ENCODE data around the gene RABGAP1L.
A peak's percentile ranks its signal among the peaks of the same experiment; 100 is the strongest.

The RABGAP1L gene

GRCh38 chr1:175023043-175023921 is 864.0 kb downstream of the RABGAP1L start, which contains the start of gene MRPS14 (continued):
- TF ChIP-seq ZNF518A (tag by site-specific recombination; conservative IDR thresholded peaks at IDR 0.05; ENCODE audit: low read depth): peak; percentile 83; the same call in 1 of the 2 replicates
- TF ChIP-seq ZBTB10 (tag by site-specific recombination; IDR thresholded peaks at IDR 0.05): no peak
- no peak; the same call in 1 of the 2 replicates for TF ChIP-seq ZFP37 (tag by site-specific recombination; IDR thresholded peaks at IDR 0.05)
- TF ChIP-seq ZNF626 (tag by site-specific recombination; IDR thresholded peaks at IDR 0.05): no peak
- peak; percentile 84 for TF ChIP-seq ZNF324 (tag by site-specific recombination; IDR thresholded peaks at IDR 0.05)
- TF ChIP-seq ZNF660 (tag by site-specific recombination; IDR thresholded peaks at IDR 0.05): peak; percentile 98
- peak; percentile 87 for TF ChIP-seq SP7 (tag by site-specific recombination; IDR thresholded peaks at IDR 0.05)
- no peak for TF ChIP-seq ZFP3 (tag by site-specific recombination; IDR thresholded peaks at IDR 0.05; ENCODE audit: low read depth)
- peak; percentile 89 for TF ChIP-seq ZNF24 (tag by site-specific recombination; IDR thresholded peaks at IDR 0.05)
- no peak for TF ChIP-seq ZFP41 (tag by site-specific recombination; IDR thresholded peaks at IDR 0.05; ENCODE audit: borderline replicate concordance)
- TF ChIP-seq TSHZ1 (tag by site-specific recombination; IDR thresholded peaks at IDR 0.05; ENCODE audit: borderline replicate concordance): peak; percentile 54; the same call in 1 of the 2 replicates
- peak; percentile 60; the same call in 1 of the 2 replicates for TF ChIP-seq ZNF610 (tag by site-specific recombination; IDR thresholded peaks at IDR 0.05; ENCODE audit: borderline replicate concordance)
- TF ChIP-seq ZNF529 (tag by site-specific recombination; IDR thresholded peaks at IDR 0.05; ENCODE audit: insufficient replicate concordance): no peak
- no peak for TF ChIP-seq ZNF23 (tag by site-specific recombination; IDR thresholded peaks at IDR 0.05; ENCODE audit: borderline replicate concordance)
- TF ChIP-seq MEIS1 (CRISPR knock-in tag; IDR thresholded peaks at IDR 0.05; ENCODE audit: borderline replicate concordance): no peak
- no peak for TF ChIP-seq ZNF621 (tag by site-specific recombination; IDR thresholded peaks at IDR 0.05)
- TF ChIP-seq ZNF623 (tag by site-specific recombination; IDR thresholded peaks at IDR 0.05): peak; percentile 30; the same call in 1 of the 2 replicates
- TF ChIP-seq ZNF169 (tag by site-specific recombination; IDR thresholded peaks at IDR 0.05): no peak
- TF ChIP-seq ZNF514 (tag by site-specific recombination; IDR thresholded peaks at IDR 0.05): no peak
- TF ChIP-seq ZSCAN30 (tag by site-specific recombination; IDR thresholded peaks at IDR 0.05): peak; percentile 89
- no peak for TF ChIP-seq ZNF416 (tag by site-specific recombination; IDR thresholded peaks at IDR 0.05)
- peak; percentile 74 for TF ChIP-seq ZNF558 (tag by site-specific recombination; IDR thresholded peaks at IDR 0.05)
- peak; percentile 65 for TF ChIP-seq ZNF600 (tag by site-specific recombination; IDR thresholded peaks at IDR 0.05)
- no peak for TF ChIP-seq ZNF366 (tag by site-specific recombination; conservative IDR thresholded peaks at IDR 0.05)
- peak; percentile 31; the same call in 1 of the 2 replicates for TF ChIP-seq TCF7L2 (IDR thresholded peaks at IDR 0.05; ENCODE audit: borderline replicate concordance, low read depth, low read length)
- TF ChIP-seq SP3 (tag by site-specific recombination; IDR thresholded peaks at IDR 0.05): peak; percentile 95
- no peak for TF ChIP-seq ZNF362 (tag by site-specific recombination; IDR thresholded peaks at IDR 0.05)

Measured in HEK293 (cell line).